ENCODE results near the gene POU6F1. TPM values are rescaled to one million over a fixed set of nuclear protein-coding genes. Genes with fewer than 3 reads are reported as not detected.

The POU6F1 gene
- total and polyA plus RNA-seq, 12 donors: 4.1 to 13.9 (median 7.8) TPM

- H3K27ac ChIP-seq: no peak overlapping the region
- peaks cover 0 to 5% (median 0%) of the 10 kb centered on the region in 9 donors for H3K4me1 ChIP-seq
- H3K4me3 ChIP-seq: no peak overlapping the region
- intact Hi-C loops (cut with DNase I): no loop called here
- no peaks in the 10 kb centered on the region for H3K27me3 ChIP-seq
- peaks cover 0 to 15% (median 6%) of the 10 kb centered on the region in 9 donors for H3K36me3 ChIP-seq
- ATAC-seq (no peak), DNase-seq (no peak)
- TF ChIP-seq CTCF (IDR thresholded peaks at IDR 0.05): no peak
- WGBS, 2 donors: 89 to 95% methylated on average over 6 of the region's 6 CpGs
- H3K9me3 ChIP-seq: no peaks in the 10 kb centered on the region
These were observed 32.6 kb downstream of the POU6F1 start for GRCh38 chr12:51185171-51185717.

- Histone ChIP-seq H3K4me3 (no peak overlapping the region), H3K27ac (peak overlapping the region in 3 of 10 donors; percentile 21 to 28 (median 25)), H3K36me3 (peaks cover 0 to 1% (median 0%) of the 10 kb centered on the region in 9 donors), H3K9me3 (no peaks in the 10 kb centered on the region), H3K4me1 (peaks cover 0 to 5% (median 0%) of the 10 kb centered on the region in 9 donors), H3K27me3 (no peaks in the 10 kb centered on the region)
- peak; percentile 46 to 65 for DNase-seq
- peak; percentile 52 to 94 (median 83) for ATAC-seq
- TF ChIP-seq CTCF (IDR thresholded peaks at IDR 0.05): no peak
- intact Hi-C loops (cut with DNase I): no loop called here
- 18 to 25% methylated on average over 3 of the region's 3 CpGs for WGBS, 2 donors
These were observed 34.0 kb downstream of the POU6F1 start for GRCh38 chr12:51183816-51184215.

- ATAC-seq (no peak), DNase-seq (no peak)
- TF ChIP-seq CTCF (IDR thresholded peaks at IDR 0.05): no peak
- Histone ChIP-seq H3K4me1 (peaks cover 0 to 5% (median 0%) of the 10 kb centered on the region in 9 donors), H3K9me3 (no peaks in the 10 kb centered on the region), H3K27ac (no peak overlapping the region), H3K27me3 (no peaks in the 10 kb centered on the region), H3K36me3 (no peaks in the 10 kb centered on the region), H3K4me3 (no peak overlapping the region)
- intact Hi-C loops (cut with DNase I): no loop called here
- 76 to 77% methylated on average over 3 of the region's 3 CpGs for WGBS, 2 donors
These were observed 34.5 kb downstream of the POU6F1 start for GRCh38 chr12:51183349-51183748.

- H3K36me3 ChIP-seq: no peaks in the 10 kb centered on the region
- 75 to 81% methylated on average over 5 of the region's 5 CpGs for WGBS, 2 donors
- intact Hi-C loops (cut with DNase I): no loop called here
- no peaks in the 10 kb centered on the region for H3K9me3 ChIP-seq
- no peaks in the 10 kb centered on the region for H3K27me3 ChIP-seq
- ATAC-seq: no peak
- no peak for TF ChIP-seq CTCF (IDR thresholded peaks at IDR 0.05)
- H3K27ac ChIP-seq: no peak overlapping the region
- H3K4me1 ChIP-seq: peaks cover 0 to 5% (median 0%) of the 10 kb centered on the region in 9 donors
- no peak for DNase-seq
- no peak overlapping the region for H3K4me3 ChIP-seq
These were observed 36.3 kb downstream of the POU6F1 start for GRCh38 chr12:51181558-51181957.

Measured in heart right ventricle (tissue), 16 donors.